HG03135 (cell line): ENCODE data around the gene CD44.
"Not testable (repeated sequence)": the region's sequence is repeated elsewhere in the genome, so short reads cannot be mapped to it uniquely, and the experiment has no call there.

Source experiments
- ATAC-seq: cut with Tn5 transposase; IDR thresholded peaks from one replicate; pipeline ENCODE4 v1.9.1; 2021; ENCODE audit warnings: mild to moderate bottlenecking, moderate library complexity; ENCODE audit not compliant: unreplicated experiment

CD44 gene

DNA sequence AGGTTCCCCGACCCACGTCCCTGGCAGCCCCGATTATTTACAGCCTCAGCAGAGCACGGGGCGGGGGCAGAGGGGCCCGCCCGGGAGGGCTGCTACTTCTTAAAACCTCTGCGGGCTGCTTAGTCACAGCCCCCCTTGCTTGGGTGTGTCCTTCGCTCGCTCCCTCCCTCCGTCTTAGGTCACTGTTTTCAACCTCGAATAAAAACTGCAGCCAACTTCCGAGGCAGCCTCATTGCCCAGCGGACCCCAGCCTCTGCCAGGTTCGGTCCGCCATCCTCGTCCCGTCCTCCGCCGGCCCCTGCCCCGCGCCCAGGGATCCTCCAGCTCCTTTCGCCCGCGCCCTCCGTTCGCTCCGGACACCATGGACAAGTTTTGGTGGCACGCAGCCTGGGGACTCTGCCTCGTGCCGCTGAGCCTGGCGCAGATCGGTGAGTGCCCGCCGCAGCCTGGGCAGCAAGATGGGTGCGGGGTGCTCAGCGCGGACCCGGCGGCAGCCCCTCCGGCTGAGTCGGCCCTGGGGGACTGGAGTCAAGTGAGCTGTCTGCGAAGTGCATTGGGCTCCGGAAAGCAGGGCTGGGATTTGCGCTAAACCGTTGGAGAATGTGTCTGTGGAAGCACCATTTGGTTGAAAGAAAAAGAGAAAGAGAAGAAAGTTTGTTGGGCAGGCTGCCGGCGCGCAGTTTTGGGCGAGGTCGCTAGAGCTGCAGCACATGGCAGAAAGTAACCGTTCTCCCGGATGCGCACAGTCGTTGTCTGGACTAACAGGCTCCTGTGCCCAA lies at the start of gene CD44:
Gene CD44 (plus strand): TSS at position 229 of the 779 bp plus-strand sequence. CDS start 133 bp downstream, at position 362.
- peak; percentile 42 for ATAC-seq

DNA sequence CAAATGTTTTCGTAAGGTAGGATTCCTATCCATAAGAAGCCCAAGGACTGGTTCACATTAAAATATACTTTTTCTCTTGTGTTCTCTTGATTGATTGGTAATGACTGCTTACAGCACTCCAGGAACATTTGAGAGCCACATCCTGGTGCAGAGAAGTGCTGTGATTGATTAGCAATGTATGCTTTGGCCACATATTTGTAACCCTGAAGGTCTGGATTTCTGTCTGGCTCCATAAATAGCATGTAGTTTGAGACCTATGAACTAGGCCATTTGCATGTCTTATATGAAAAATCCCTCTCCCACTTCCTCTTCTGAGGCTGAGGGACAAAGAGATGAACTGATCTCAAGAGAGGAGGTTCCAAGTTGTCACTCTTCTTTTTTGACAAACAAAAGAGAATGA lies 49.3 kb upstream of the CD44 start:
- peak; percentile 72 for ATAC-seq

- peak; percentile 15 for ATAC-seq
These were observed 48.8 kb upstream of the CD44 start for GRCh38 chr11:35090125-35090524.

GRCh38 chr11:35090991-35091390 lies 48.0 kb upstream of the CD44 start:
- not testable (repeated sequence) for ATAC-seq

- no peak for ATAC-seq
These were observed 42.2 kb upstream of the CD44 start for GRCh38 chr11:35096723-35097122.

DNA sequence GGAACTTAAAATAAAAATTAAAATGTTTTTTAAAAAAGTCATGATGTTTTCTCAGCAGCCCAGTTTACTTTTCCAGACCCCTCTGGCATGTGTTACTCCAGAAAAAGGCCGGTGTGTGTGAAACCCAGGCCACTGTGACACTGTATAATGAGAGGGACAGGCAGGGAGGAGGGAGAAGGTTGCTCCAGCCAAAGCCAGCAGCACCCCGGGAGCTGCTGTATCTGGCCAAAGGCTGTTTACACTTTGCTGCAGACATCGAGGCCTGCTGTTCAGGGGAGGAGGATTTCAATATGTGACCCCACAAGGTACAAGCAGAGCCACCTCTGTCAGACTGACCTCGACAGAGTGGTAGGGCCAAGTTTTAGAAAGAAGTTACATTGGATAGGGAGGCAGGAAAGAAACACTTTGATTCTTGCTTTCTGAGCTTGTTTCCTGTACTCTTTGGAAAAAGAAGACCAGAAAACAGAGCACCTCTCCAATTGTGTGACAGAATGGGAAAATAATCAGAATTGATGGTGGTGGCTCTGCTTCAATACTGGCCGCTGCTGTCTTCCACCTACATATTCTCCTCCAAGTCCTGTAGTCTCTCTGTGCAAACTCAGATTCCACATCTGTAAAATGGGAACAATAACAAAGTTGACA lies 41.0 kb upstream of the CD44 start:
- ATAC-seq = no peak

- ATAC-seq = no peak
These were observed 40.1 kb upstream of the CD44 start for GRCh38 chr11:35098855-35099254.

- ATAC-seq = no peak
These were observed 39.5 kb upstream of the CD44 start for GRCh38 chr11:35099278-35100012.

DNA sequence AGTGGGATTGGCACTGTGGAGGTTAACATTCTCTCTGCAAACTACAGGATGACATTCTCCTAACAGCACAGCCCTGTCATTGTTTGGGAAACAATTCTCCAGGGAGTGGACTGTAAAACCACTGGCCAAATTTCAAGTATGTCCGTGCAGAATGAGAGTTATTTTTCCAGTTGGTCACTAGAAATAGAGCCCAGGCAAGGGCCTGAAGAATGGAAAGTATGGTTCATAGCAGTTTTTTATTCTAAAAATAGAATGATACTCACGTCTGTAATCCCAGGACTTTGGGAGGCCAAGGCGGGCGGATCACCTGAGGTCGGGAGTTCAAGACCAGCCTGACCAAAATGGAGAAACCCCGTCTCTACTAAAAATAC lies 39.0 kb upstream of the CD44 start:
- no peak for ATAC-seq

- no peak for ATAC-seq
These were observed 37.7 kb upstream of the CD44 start for GRCh38 chr11:35101223-35101622.

DNA sequence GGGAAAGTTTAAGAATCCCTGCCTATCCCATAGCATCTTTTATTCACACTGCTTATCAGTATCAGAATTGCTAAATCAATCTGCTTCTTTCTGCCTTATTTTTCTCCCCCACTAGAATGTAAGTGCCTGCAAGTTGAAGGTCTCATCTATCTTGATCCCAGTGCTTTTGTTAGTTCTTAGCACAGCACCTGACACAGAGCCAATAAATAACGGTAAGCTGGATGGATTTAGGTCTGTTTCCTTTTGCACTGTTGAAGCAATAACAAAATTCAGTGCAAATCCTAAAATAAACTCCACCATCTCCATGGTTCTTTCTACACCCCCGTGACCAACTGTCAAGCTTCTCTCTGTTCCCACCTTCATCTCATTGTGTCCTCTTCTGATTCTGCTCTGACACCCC lies 36.7 kb upstream of the CD44 start:
- ATAC-seq = no peak

DNA sequence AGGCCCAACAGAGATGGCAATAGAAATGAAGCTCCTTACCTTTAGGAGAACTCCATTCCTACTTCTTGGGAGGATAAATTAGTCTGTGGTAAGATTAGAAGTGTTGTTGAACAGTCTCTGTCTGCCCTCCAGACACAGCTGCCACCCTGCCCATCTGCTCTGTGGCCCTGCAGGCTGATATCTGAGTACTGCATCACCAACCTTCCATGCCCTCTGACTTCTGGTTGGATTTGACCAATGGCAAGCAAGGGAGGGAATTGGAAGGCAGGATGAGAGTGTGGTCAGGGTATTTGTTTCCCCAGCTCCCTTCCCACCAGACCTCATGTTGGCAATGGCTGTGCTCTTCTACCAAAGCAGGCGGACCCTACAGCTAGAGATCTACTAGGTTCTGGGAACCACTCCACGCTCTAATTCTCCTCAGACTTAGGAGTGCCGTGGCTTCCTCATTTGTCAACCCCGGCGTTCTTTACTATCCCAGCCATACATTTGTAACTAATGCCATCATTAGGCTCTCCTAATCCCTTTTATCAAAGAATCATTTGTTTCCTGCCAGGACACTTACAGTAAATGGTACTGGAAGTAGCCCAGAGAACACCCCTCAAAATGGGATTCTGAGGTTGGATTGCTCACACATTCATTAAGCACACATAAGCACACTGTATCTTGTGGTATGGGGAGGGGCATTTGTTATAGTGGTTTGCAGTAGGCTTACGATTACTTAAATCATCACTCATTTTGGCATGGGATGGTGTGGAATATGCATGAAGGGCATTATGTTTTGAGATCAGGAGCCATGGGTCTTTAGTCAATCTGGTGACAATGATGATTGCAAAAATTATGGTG lies 35.4 kb upstream of the CD44 start:
- ATAC-seq = no peak

DNA sequence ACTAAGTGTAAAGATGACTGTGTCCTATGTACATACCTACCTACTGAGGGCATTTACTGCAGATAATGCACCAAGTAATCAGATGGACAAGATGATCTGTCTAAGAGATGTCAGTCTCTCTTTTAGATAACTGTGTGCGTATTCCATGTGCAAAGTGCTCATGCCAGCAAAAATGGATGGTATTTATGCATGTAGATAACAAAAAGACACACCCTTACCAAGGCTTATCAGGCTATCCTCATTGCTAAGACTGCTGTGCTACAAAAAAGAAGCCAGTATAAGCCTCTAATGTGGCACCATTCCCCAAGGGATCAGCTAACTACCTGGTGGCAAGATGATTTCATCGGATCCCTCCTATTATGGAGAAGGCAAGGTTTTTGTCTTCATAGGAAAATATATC lies 34.3 kb upstream of the CD44 start:
- no peak for ATAC-seq

- no peak for ATAC-seq
These were observed 33.5 kb upstream of the CD44 start for GRCh38 chr11:35105319-35106079.

- ATAC-seq = peak; percentile 71
These were observed 32.4 kb upstream of the CD44 start for GRCh38 chr11:35106595-35106994.

DNA sequence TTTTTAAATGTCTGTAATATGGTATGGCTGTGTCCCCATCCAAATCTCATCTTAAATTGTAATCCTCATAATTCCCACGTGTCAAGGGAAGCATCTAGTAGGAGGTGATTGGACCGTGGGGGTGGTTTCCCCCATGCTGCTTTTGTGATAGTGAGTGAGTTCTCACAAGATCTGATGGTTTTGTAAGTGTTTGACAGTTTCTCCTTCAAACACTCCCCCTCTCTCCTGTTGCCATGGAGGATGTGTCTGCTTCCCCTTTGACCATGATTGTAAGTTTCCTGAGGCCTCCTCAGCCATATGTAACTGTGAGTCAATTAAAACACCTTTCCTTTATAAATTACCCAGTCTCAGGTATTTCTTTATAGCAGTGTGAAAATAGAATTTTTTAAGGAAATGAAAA lies 31.1 kb upstream of the CD44 start:
- no peak for ATAC-seq

DNA sequence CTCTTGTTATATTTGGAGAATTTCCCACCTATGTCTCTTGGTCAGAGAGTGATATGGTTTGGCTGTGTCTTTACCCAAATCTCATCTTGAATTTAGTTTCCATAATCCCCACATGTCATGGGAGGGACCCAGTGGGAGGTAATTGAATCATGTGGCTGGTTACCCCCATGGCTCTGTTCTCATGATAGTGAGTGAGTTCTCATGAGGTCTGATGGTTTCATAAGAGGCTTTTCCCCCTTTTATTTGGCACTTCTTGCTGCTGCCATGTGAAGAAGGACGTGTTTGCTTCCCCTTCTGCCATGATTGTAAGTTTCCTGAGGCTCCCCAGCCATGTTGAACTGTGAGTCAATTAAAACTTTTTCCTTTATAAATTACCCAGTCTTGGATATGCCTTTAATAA lies 30.6 kb upstream of the CD44 start:
- not testable (repeated sequence) for ATAC-seq

GRCh38 chr11:35109041-35109440 lies 29.9 kb upstream of the CD44 start:
- no peak for ATAC-seq

DNA sequence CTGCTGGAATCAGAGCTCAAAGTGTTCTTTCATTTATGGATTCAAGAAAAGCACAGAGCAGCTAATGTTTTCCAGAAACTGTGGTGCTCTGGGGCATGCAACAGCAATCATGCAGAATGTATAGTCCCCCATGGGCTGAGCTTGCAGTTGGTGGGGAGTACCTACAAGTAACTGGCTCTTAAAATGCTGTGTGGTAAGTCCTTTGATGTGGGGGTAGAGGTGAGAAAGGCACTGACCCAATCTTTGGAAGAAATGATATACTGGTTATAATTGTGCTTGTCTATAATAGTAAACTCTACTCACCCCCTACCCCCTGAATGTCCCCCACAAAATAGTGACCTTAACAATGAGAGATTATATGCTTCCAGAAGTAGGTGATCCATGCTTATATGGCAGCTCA lies 29.1 kb upstream of the CD44 start:
- no peak for ATAC-seq
